ENCODE measurements around the gene RYK.
A peak's percentile ranks its signal among the peaks of the same experiment; 100 is the strongest.

The RYK gene

DNA sequence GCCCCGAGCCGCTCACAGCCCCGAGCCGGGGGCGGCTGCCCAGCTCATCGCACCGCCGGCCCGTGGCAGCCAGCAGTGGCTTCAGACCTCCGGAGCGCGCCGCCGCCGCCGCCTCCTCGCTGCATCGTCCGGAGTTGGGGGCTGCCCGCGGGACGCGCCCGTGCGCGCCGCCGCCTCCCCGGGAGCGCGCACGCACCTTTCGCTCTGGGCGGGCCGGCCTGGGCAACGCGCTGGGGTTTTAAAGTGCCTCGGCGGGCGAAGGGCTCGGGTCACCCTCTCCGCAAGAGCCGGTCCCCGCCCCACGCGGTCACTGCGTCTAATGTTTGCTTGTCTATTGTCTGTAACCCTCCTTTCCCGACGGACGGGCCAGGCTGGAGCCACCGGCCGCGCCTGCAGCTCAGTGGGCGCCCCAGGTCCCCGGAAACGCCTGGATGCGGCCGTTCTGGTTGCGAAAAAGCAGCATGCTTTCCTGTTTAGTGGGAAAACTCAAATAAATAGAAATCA is at the start of gene RYK:
RYK (minus strand) TSS at position 143 of the 504 bp plus-strand sequence. CDS start 205 bp downstream, outside the sequence.
- peak within 1 kb of the TSS; percentile 76 for H3K4me3 ChIP-seq (ENCODE audit: low read depth, low read length)
- TF ChIP-seq, protein P1, sequence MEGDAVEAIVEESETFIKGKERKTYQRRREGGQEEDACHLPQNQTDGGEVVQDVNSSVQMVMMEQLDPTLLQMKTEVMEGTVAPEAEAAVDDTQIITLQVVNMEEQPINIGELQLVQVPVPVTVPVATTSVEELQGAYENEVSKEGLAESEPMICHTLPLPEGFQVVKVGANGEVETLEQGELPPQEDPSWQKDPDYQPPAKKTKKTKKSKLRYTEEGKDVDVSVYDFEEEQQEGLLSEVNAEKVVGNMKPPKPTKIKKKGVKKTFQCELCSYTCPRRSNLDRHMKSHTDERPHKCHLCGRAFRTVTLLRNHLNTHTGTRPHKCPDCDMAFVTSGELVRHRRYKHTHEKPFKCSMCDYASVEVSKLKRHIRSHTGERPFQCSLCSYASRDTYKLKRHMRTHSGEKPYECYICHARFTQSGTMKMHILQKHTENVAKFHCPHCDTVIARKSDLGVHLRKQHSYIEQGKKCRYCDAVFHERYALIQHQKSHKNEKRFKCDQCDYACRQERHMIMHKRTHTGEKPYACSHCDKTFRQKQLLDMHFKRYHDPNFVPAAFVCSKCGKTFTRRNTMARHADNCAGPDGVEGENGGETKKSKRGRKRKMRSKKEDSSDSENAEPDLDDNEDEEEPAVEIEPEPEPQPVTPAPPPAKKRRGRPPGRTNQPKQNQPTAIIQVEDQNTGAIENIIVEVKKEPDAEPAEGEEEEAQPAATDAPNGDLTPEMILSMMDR (IDR thresholded peaks at IDR 0.05; ENCODE audit: borderline replicate concordance, insufficient read depth, low read depth, low read length), result no peak

DNA sequence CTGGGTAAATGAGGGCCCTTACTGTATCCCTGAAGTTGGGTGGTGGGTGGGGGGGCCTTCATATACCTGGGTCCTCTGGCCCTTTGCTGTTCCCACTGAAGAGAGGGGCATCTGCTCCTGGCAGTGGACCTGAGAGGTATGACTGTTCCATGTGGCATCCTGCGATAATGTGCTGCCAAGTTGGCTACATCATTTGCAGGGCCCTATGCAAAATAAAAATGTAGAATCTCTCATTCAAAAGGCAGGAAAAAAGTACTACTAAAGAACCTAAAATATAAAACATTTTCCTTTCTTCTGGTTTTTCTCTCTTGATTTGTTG is 49.2 kb upstream of the RYK start:
- TF ChIP-seq, protein P1 (IDR thresholded peaks at IDR 0.05; ENCODE audit: borderline replicate concordance, insufficient read depth, low read depth, low read length), result no peak
- H3K4me3 ChIP-seq (ENCODE audit: low read depth, low read length), result no peak overlapping the region

DNA sequence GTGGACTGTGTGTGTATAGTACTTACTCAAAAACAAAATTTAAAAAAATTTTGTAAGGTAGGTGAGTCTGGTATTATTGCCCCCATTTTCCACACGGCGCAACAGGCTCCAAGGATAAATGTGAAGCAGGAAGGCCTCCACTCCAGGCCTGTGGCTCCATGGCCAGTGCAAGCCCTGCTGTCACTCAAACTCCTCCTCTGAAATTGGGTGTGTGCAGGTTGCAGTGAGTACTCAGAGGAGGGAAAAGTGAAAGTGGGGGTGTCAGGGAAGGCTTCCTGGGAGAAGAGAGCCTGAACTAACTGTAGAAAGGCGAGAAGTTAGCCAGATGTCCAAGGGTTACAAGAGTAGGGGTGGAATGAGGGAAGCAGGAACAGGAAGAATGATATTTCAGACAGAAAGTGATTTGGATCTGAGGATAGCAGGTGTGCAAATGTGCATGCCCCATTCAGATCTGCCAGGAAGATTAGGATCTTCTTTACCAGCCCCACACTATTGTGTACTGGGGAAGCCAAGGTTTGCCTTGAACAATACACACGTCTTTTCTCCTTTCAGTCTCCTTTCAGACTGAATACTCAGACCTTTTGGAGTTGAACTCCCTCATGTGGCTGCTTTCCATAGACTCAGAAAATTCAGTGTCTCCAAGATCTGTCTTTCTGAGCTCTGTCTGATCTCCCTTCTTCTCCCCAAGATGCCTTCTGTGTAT is 48.7 kb upstream of the RYK start:
- no peak overlapping the region for H3K4me3 ChIP-seq (ENCODE audit: low read depth, low read length)

GRCh38 chr3:134298249-134298648 is 47.6 kb upstream of the RYK start:
- H3K4me3 ChIP-seq (ENCODE audit: low read depth, low read length), result no peak overlapping the region
- TF ChIP-seq, protein P1 (IDR thresholded peaks at IDR 0.05; ENCODE audit: borderline replicate concordance, insufficient read depth, low read depth, low read length), result no peak

More for the DNA sequence above, 48.7 kb upstream of the RYK start:
- TF ChIP-seq, protein P1 (IDR thresholded peaks at IDR 0.05; ENCODE audit: borderline replicate concordance, insufficient read depth, low read depth, low read length), result no peak

- TF ChIP-seq, protein P1 (IDR thresholded peaks at IDR 0.05; ENCODE audit: borderline replicate concordance, insufficient read depth, low read depth, low read length), result no peak
- H3K4me3 ChIP-seq (ENCODE audit: low read depth, low read length), result no peak overlapping the region
These were observed 46.0 kb upstream of the RYK start for GRCh38 chr3:134296616-134297015.

DNA sequence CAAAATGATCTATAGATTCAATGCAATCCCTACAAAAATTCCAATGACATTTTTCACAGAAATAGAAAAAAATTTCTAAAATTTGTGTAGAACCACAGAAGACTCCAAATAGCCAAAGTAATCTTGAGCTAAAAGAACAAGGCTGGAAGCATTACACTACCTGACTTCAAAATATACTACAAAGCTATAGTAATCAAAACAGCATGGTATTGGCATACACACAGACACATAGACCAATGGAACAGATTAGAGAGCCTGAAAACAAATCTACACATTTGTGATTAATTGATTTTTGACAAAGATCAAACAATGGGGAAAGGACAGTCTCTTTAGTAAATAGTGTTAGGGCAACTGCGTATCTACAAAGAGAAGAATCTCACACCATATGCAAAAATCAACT is 45.3 kb upstream of the RYK start:
- no peak overlapping the region for H3K4me3 ChIP-seq (ENCODE audit: low read depth, low read length)
- TF ChIP-seq, protein P1 (IDR thresholded peaks at IDR 0.05; ENCODE audit: borderline replicate concordance, insufficient read depth, low read depth, low read length), result no peak

Measured in GM12875 (cell line).